NB4 (cell line): ENCODE data around the gene ZNF428.

Experiments
- POLR2A ChIP-seq: IDR thresholded peaks from 2 replicates; pipeline ENCODE4 v1.6.1; 2011; ENCODE audit warnings: mild to moderate bottlenecking; ENCODE audit not compliant: insufficient read length; ENCODE audit errors: extremely low read depth
- TF ChIP-seq, protein P1 (sequence below): IDR thresholded peaks from one replicate; pipeline ENCODE4 v1.5.1; 2012; ENCODE audit warnings: low read depth, low read length

DNA sequence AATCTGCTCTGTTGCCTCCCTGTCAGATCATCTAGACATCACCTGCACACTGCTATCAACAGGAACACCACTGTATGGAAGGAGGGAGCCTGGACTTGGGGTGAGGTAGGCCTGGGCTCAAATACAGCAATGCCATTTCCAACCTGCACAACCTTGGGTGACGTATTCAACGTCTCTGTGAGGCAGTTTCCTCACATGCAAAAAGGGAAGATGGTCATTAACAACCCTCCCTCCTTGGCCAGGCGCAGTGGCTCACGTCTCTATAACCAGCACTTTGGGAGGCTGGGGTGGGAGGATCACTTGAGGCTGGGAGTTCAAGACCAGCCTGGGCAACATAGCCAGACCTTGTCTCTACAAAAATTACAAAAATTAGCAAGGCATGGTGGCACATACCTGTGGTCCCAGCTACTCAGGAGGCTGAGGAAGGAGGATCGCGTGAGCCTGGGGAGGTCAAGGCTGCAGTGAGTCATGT is 57.2 kb downstream of the ZNF428 start:
- TF ChIP-seq, protein P1, sequence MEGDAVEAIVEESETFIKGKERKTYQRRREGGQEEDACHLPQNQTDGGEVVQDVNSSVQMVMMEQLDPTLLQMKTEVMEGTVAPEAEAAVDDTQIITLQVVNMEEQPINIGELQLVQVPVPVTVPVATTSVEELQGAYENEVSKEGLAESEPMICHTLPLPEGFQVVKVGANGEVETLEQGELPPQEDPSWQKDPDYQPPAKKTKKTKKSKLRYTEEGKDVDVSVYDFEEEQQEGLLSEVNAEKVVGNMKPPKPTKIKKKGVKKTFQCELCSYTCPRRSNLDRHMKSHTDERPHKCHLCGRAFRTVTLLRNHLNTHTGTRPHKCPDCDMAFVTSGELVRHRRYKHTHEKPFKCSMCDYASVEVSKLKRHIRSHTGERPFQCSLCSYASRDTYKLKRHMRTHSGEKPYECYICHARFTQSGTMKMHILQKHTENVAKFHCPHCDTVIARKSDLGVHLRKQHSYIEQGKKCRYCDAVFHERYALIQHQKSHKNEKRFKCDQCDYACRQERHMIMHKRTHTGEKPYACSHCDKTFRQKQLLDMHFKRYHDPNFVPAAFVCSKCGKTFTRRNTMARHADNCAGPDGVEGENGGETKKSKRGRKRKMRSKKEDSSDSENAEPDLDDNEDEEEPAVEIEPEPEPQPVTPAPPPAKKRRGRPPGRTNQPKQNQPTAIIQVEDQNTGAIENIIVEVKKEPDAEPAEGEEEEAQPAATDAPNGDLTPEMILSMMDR = no peak
- TF ChIP-seq POLR2A = no peak
